Stimulated activated CD4-positive, alpha-beta T cell treated with anti-CD3 and anti-CD28 coated beads, Interleukin-1b, Interleukin-23, amount 100 ng/mL, for 48 hours (primary cell): ENCODE results near the gene RCBTB2.

Source experiments
- DNase-seq: peaks from one replicate; pipeline ENCODE4 v3.0.0-alpha.2; 2020

The RCBTB2 gene

GRCh38 chr13:48443442-48444208 lies 89.3 kb downstream of the RCBTB2 start:
- no peak for DNase-seq
